HEK293T (cell line): Measurements from ENCODE around the gene SCGB3A1.

Source experiments
- FOXA1 ChIP-seq: fragments of 450-650 bp; IDR thresholded peaks from 2 replicates; pipeline ENCODE4 v1.6.1; 2016; ENCODE audit warnings: mild to moderate bottlenecking
- FOXM1 ChIP-seq: fragments of 450-650 bp; IDR thresholded peaks from 2 replicates; pipeline ENCODE4 v1.6.1; 2017; ENCODE audit warnings: mild to moderate bottlenecking, borderline replicate concordance
- LEF1 ChIP-seq: fragments of 450-650 bp; IDR thresholded peaks from 2 replicates; pipeline ENCODE4 v1.6.1; 2017; ENCODE audit warnings: mild to moderate bottlenecking, borderline replicate concordance
- PKNOX1 ChIP-seq: fragments of 450-650 bp; IDR thresholded peaks from 2 replicates; pipeline ENCODE4 v1.6.1; 2016
- TARDBP ChIP-seq: fragments of 450-650 bp; IDR thresholded peaks from 2 replicates; pipeline ENCODE4 v1.6.1; 2016

- TF ChIP-seq FOXM1 (no peak), TARDBP (no peak), FOXA1 (no peak), LEF1 (no peak), PKNOX1 (no peak)
These were observed 9.3 kb upstream of the SCGB3A1 start for GRCh38 chr5:180600554-180601041.
